DMS79 treated with DMSO at 0.1 percent for 48 hours (cell line): ENCODE measurements around the gene LARGE2.

Experiments
- DNase-seq: peaks from one replicate; lab custom pipeline; 2025; lab: John Stamatoyannopoulos, UW

LARGE2 gene

DNA sequence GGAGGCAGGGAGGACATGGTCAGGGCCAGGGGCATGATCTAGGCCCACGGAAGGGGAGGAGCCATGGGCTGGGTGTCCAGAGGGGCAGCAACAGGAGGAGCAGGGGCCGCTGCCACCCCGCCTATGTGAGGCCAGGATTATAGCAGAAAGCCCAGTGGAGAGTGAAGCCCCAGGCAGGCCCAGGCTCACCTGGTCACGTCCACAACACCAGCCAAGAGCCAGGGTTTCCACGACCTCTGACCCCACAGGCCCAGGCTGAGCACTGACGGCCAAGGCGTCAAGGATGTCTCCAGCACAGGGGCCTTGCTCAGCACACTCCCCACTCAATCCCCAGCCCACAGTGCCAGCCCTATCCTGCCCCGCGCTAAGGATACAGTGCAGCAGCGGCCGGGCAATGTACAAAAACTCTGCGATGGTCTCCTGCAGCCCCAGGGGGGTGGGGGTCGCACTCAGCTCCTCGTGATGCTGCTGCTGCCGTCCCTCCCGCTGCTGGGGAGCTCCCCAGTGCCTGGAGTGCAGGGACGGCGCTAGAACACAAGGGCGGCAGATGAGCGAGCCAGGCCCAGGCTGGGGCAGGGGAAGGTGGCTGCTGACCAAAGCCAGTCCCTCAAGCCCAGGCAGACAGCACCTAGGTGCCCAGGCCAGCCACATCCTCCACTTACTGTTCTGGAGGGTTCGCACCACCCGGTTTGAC, 8.4 kb upstream of the LARGE2 start:
- DNase-seq, result no peak

DNA sequence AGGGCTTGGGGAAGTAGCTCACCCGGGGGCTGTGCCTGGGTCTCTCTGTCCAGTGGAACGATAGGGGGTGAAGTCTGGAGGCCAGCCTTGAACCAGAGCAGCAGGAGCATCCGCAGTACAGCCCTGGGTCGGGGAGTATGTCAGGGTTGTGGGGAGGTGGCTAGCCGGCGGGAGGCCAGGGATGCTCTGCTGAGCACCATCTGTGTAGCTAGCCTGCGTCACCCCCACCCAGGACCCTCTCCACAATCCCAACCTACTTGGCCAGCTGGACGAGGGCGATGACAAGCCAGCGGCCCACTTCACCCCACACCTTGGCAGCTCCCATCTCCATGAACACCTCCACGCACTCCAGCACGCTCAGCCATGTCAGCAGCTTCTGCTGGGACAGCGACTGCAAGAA, 7.0 kb upstream of the LARGE2 start:
- no peak for DNase-seq

GRCh38 chr11:45917286-45917622, 5.2 kb upstream of the LARGE2 start:
- no peak for DNase-seq

DNA sequence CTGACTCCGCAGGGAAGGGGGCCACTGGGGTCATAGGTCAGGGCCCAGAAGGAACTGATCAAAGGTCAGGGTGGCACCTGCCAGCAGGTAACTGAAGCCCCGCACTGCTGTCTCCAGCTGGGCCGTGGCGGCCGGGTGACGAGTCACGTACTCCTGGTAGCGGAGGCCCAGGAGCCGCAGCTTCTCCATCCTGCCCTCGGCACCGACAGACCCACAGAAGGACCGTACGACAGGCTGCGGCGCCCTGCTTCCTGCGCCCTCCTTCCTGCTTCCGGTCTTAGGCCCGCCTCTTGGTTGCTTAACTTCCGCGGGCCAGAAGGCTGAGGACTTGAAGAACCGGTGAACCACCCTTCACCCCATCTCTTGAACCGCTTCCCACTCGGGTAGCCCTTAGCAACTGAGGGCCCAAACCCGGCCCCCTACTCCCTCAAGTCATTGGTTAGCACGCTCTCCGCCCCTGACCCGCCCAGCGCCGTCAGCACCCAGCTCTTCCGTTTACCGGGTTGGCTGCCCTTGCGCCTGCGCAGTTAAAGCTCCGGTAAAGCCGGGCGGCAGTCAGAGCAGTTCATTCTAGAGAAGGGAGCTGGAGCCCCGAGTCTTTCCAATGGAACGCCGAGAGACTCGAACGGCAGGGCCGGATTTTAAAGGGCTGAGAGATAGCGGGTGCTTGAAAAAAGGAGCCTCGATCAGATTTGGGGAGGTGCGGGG, 4.7 kb upstream of the LARGE2 start, which contains the start of gene PEX16:
TSS of gene PEX16 (minus strand) at position 255 of the 708 bp plus-strand sequence. CDS start at position 189, 66 bp downstream.
- peak; percentile 98 for DNase-seq

DNA sequence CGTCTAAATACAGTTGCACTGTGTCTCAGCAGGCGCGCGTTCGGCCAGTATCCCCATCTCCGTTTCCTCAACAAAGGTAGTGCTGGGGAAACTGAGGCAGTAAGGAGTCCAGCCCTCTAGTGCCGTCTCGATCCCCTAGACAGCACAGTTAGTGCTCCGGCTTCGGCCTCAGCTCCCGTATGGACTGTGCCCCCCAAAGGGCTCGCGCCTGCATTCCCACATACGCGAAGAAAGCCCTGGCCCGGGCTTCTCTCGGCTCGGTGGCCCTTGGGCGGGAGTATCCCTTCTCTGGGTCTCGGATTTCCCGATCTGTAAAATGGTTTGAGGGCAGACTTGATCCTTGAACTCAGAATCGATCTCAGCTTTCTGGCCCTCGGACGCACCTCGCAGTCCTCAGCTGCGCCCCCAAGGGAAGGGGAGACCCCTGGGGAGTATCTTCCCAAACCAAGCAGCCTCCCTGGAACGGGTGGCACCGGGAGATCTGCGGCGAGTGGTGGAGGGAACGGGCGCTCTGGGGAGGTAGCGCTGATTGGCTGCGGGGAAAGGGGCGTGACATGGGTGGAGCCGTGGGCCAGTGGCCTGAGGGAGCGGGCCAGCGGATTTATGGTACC, 4.0 kb upstream of the LARGE2 start:
- DNase-seq, result peak; percentile 78

GRCh38 chr11:45918962-45919675, 3.3 kb upstream of the LARGE2 start:
- no peak for DNase-seq

- DNase-seq, result no peak
Measured at GRCh38 chr11:45919806-45920530, 2.5 kb upstream of the LARGE2 start.

DNA sequence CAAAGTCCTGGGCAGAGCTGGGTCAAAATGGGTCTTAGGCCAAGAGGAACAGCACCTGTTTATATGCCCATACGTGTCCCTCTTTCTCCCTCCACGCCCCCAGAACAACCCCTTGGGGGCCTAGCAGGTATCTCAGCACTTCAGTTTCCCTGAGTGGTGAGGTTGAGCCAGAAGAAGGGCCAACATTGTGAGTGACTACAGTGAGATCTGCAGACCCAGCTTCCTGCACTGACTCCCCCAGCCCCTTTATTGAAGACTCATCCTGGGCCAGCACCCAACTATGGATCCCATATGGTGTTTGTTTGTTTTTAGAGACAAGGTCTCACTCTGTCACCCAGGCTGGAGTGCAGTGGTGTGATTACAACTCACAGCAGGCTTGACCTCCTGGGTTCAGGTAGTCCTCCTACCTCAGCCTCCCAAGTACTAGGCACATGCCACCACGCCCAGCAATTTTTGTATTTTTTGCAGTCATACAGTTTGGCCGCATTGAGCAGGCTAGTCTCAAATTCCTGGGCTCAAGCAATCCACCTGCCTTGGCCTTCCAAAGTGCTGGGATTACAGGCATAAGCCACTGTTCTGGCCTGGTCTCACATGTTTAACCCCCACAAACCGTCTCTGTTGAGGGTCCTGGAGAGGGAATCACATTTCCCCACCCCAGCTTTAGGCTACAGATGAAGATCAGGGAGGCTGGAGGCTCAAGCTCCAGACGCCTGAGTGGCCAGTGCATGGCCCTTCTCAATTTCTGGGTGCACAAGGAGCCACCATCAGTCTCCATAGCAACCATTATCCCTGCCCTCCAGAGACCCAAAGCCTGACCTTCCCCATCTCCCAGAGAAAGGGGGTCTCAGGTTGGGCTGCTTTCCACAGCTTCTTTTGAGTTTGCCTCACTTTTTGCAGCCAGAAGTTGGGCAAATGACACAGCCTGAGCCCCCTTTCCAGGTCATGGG, 1.7 kb upstream of the LARGE2 start:
- no peak for DNase-seq

DNA sequence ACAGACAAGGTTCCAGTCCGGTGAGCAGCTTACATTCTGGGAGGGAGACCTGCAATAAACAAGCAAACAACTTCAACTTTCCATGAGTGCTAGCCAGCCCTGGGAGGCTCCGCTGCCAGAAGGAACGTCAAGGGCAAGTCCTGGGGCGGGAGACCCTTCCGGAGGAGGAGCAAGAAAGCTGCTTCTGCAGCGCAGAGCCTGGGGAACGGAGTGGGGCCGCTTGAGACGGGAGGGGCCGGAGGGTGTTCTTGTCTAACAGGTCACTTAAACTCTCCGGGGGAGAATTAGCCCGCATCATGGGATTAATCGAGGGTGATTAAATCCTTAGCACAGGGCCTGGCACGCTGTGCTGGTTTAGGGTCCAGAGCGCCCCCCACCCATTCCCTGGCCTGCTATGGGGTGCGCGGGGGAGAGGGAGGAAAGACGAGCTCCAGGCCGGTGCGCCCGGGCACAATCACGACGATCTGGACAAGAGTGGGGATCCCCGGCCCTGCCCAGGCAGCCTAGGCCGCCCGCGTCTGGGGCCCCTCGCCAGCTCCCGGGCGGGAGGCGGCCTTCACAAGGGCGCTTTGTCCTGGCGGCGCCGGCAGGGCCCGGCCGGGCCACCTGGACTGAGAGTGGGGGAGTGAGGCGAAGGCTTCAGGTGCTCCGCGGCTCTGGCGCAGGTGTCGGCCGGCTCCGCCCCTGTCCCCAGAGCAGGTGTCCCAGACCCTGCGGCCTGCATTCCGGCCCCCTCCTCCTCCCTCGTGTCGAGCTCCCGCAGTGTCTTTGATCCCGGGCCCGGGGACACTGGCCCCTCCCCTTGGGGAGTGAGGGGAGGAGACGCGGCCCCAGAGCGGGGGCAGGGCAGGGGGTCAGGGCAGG, 663 bp upstream of the LARGE2 start:
- DNase-seq, result peak; percentile 76

DNA sequence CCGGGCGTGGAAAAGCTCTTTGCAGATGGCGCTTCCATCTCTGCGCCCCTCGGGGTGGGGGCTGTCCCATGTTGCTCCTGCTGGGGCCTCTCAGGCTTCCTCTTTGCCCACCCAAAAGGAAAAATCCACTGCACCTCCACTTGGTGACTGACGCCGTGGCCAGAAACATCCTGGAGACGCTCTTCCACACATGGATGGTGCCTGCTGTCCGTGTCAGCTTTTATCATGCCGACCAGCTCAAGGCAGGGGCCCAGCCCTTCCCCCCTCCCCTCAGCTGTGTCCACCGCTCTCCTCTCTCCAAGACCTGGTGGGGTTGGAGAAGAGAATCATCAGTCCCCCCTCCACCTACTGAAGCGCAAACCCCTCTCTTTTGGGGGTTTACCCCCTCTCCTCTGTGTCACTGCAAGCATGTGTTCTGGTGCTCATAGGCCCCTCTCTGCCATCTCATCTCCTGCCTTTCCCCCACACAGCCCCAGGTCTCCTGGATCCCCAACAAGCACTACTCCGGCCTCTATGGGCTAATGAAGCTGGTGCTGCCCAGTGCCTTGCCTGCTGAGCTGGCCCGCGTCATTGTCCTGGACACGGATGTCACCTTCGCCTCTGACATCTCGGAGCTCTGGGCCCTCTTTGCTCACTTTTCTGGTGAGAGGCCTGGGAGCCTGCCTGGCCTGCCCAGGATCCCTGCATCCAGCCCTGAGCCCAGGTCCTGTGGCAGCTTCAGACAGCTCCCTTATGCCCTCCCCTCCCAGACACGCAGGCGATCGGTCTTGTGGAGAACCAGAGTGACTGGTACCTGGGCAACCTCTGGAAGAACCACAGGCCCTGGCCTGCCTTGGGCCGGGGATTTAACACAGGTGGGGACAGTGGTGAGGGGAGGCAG, 1.8 kb downstream of the LARGE2 start:
- DNase-seq, result no peak

DNA sequence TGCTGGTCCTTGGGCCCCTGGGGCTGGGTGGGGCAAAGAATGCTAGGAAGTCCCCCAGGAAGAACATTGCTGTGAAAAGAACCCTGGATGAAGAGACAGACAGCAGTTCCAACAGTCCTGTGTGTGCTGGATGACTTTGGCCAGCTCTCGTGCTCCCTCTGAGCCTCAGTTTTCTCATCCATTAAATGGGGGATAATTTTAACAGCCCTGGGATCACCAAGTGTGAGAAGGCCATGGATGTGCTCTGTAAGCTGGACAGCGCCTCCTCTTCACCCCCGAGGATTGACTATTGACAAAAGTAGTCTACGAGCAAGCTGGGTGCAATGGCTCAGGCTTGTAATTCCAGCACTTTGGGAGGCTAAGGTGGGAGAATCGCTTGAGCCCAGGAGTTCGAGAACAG, 2.5 kb downstream of the LARGE2 start:
- DNase-seq, result no peak

GRCh38 chr11:45925550-45925949, 3.1 kb downstream of the LARGE2 start:
- DNase-seq, result no peak

DNA sequence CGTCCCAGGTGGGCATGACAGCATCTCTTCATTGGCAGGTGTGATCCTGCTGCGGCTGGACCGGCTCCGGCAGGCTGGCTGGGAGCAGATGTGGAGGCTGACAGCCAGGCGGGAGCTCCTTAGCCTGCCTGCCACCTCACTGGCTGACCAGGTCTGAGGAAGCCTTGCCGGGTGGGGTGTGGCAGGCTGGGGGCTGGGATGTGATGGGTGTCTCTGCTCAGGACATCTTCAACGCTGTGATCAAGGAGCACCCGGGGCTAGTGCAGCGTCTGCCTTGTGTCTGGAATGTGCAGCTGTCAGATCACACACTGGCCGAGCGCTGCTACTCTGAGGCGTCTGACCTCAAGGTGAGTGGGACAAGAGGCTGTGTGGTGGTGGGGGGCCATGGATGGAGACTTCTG, 3.5 kb downstream of the LARGE2 start:
- no peak for DNase-seq

- no peak for DNase-seq
Measured at GRCh38 chr11:45926536-45927331, 4.3 kb downstream of the LARGE2 start.

DNA sequence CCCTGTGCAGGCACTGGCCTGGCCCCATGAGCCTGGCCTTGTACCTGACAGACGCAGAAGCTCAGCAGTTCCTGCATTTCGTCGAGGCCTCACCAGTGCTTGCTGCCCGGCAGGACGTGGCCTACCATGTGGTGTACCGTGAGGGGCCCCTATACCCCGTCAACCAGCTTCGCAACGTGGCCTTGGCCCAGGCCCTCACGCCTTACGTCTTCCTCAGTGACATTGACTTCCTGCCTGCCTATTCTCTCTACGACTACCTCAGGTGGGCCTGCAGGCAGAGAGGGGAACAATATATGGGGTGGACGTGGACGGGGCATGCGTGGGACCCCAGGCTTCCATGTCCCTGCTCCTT, 4.9 kb downstream of the LARGE2 start:
- DNase-seq, result no peak

GRCh38 chr11:45927684-45928413, 5.4 kb downstream of the LARGE2 start:
- DNase-seq, result no peak

DNA sequence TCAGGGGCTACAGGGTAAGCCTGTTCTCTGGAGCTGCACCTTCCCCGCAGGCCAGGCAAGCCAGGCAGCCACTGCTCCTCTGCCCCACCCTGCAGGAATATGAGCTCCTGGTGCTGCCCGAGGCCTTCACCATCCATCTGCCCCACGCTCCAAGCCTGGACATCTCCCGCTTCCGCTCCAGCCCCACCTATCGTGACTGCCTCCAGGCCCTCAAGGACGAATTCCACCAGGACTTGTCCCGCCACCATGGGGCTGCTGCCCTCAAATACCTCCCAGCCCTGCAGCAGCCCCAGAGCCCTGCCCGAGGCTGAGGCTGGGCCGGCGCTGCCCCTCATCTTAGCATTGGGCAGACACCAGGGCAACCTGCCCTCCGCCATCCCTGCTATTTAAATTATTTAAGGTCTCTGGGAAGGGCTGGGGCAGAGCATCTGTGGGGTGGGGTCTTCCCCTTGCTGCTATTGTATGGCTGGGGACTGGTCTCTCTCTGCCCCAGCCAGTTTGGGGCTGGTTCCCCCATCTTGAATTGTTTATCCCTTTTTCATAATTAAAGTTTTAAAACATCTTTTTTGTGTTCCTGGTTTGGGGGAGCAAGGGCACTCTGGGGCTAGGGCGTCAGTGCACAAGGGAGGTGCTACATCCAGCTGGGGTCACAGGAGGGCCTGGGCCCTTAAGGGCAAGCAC, 6.2 kb downstream of the LARGE2 start:
- no peak for DNase-seq
